Neural progenitor cell (in vitro differentiated cells): Measurements from ENCODE around the gene SGSM1. TPM values are rescaled to one million over a fixed set of nuclear protein-coding genes. Genes with fewer than 3 reads are reported as not detected.

Source experiments
- DNase-seq: peaks from one replicate; pipeline ENCODE4 v3.0.0-alpha.2; 2016; ENCODE audit warnings: low spot score
- H2AFZ ChIP-seq: fragments of 200-600 bp; sonication (generic); replicated peaks from 2 replicates; pipeline ENCODE4 v1.6.1; 2016; ENCODE audit warnings: antibody characterized with exemption
- H3F3A ChIP-seq: fragments of 200-600 bp; sonication (generic); 2 replicates; pipeline ENCODE4 v1.6.1; 2016; ENCODE audit warnings: antibody characterized with exemption, low read depth
- H3K27ac ChIP-seq: fragments of 200-600 bp; sonication (generic); 2 replicates; pipeline ENCODE4 v1.5.1; 2016; ENCODE audit warnings: mild to moderate bottlenecking
- H3K27me3 ChIP-seq: fragments of 200-600 bp; sonication (generic); 2 replicates; pipeline ENCODE4 v1.6.1; 2016; ENCODE audit warnings: mild to moderate bottlenecking, moderate library complexity
- H3K36me3 ChIP-seq: fragments of 200-600 bp; sonication (generic); 2 replicates; pipeline ENCODE4 v1.5.1; 2016
- H3K4me1 ChIP-seq: fragments of 200-600 bp; sonication (generic); 2 replicates; pipeline ENCODE4 v1.6.1; 2016; ENCODE audit warnings: mixed run types
- H3K4me2 ChIP-seq: fragments of 200-600 bp; sonication (generic); 2 replicates; pipeline ENCODE4 v1.6.1; 2016
- H3K4me3 ChIP-seq: fragments of 200-600 bp; sonication (generic); 2 replicates; pipeline ENCODE4 v1.5.1; 2016
- H3K79me2 ChIP-seq: fragments of 200-600 bp; sonication (generic); 2 replicates; pipeline ENCODE4 v1.6.1; 2016; ENCODE audit warnings: low read depth
- H3K9ac ChIP-seq: fragments of 200-600 bp; sonication (generic); 2 replicates; pipeline ENCODE4 v1.6.1; 2016
- H3K9me3 ChIP-seq: fragments of 200-600 bp; sonication (generic); 2 replicates; pipeline ENCODE4 v1.5.1; 2016; ENCODE audit warnings: low read depth
- H4K20me1 ChIP-seq: fragments of 200-600 bp; sonication (generic); 2 replicates; pipeline ENCODE4 v1.6.1; 2016; ENCODE audit warnings: low read depth
- H3K27ac Mint-ChIP-seq: 3 replicates; pipeline ENCODE4 v1.8.0; 2021; ENCODE audit warnings: mixed read lengths
- H3K27me3 Mint-ChIP-seq: 2 replicates; pipeline ENCODE4 v1.8.0; 2022; ENCODE audit warnings: low read depth, mild to moderate bottlenecking, inconsistent platforms, moderate library complexity, mixed read lengths; ENCODE audit not compliant: insufficient read depth
- H3K36me3 Mint-ChIP-seq: 3 replicates; pipeline ENCODE4 v1.8.0; 2021; ENCODE audit warnings: mixed read lengths
- H3K4me1 Mint-ChIP-seq: 3 replicates; pipeline ENCODE4 v1.8.0; 2021; ENCODE audit warnings: mixed read lengths
- H3K4me3 Mint-ChIP-seq: 3 replicates; pipeline ENCODE4 v1.8.0; 2021; ENCODE audit warnings: mild to moderate bottlenecking, moderate library complexity, mixed read lengths
- H3K9me3 Mint-ChIP-seq: 3 replicates; pipeline ENCODE4 v1.8.0; 2020; ENCODE audit warnings: mixed read lengths
- CTCF ChIP-seq: fragments of 200-600 bp; sonication (generic); IDR thresholded peaks from 2 replicates; pipeline ENCODE4 v1.5.1; 2017; ENCODE audit warnings: antibody characterized with exemption, mild to moderate bottlenecking
- EZH2 ChIP-seq: fragments of 200-600 bp; sonication (generic); IDR thresholded peaks from 2 replicates; pipeline ENCODE4 v1.6.1; 2017; ENCODE audit warnings: antibody characterized with exemption, mild to moderate bottlenecking, moderate library complexity
- EZH2phosphoT487 ChIP-seq: fragments of 200-600 bp; sonication (generic); IDR thresholded peaks from 2 replicates; pipeline ENCODE4 v1.6.1; 2017; ENCODE audit warnings: antibody characterized with exemption
- total RNA-seq: library from RNA; depleted of rRNA; stranded (reverse); fragments of >200 nt; gene quantifications from 2 replicates; pipeline ENCODE4 v1.2.3, GENCODE V29; 2015; ENCODE audit warnings: low replicate concordance

SGSM1 gene
- total RNA-seq, 1 donor from 2014 or later: 1.1 TPM

DNA sequence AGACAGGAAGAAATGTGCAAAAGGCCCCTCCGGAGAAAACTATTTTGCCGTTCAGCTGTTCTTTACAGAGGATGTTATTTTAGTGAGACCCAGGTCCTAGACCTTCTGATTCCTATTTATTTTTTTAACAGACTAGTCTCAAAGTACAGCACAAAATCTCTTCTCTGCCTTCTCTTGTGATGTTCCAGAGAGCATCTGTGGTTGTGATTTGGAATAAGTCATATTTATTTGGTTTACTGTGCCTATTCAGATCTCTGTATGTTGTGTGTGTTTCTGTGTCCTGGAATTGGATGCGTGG is 120.4 kb downstream of the SGSM1 start:
- Mint-ChIP-seq H3K4me1 (no peaks in the 10 kb centered on the region), H3K36me3 (peaks cover 3% of the 10 kb centered on the region), H3K27me3 (peaks cover 9% of the 10 kb centered on the region), H3K27ac (no peak overlapping the region), H3K9me3 (peaks cover 3% of the 10 kb centered on the region), H3K4me3 (no peak overlapping the region)
- Histone ChIP-seq H3K4me2 (no peak overlapping the region), H4K20me1 (no peaks in the 10 kb centered on the region), H3K4me3 (no peak overlapping the region), H3K27me3 (no peaks in the 10 kb centered on the region), H3K36me3 (no peaks in the 10 kb centered on the region), H3K9me3 (no peaks in the 10 kb centered on the region), H3K79me2 (no peaks in the 10 kb centered on the region), H3K4me1 (no peaks in the 10 kb centered on the region), H3K27ac (no peak overlapping the region), H3K9ac (no peak overlapping the region), H2AFZ (peak overlapping the region; percentile 90), H3F3A (no peaks in the 10 kb centered on the region)
- no peak for DNase-seq
- no peak for TF ChIP-seq CTCF
- TF ChIP-seq EZH2phosphoT487: no peak
- TF ChIP-seq EZH2: no peak

GRCh38 chr22:24926849-24927579 is 121.0 kb downstream of the SGSM1 start:
- no peak overlapping the region for H3K9ac ChIP-seq
- peaks cover 3% of the 10 kb centered on the region for H3K9me3 Mint-ChIP-seq
- H3K36me3 ChIP-seq: no peaks in the 10 kb centered on the region
- H3K4me1 ChIP-seq: no peaks in the 10 kb centered on the region
- H3K4me3 Mint-ChIP-seq: no peak overlapping the region
- H3K4me1 Mint-ChIP-seq: no peaks in the 10 kb centered on the region
- no peaks in the 10 kb centered on the region for H3K27me3 ChIP-seq
- H3K4me3 ChIP-seq: no peak overlapping the region
- H3K4me2 ChIP-seq: no peak overlapping the region
- no peak overlapping the region for H3K27ac ChIP-seq
- no peak overlapping the region for H2AFZ ChIP-seq
- TF ChIP-seq CTCF (no peak), EZH2 (no peak), EZH2phosphoT487 (no peak)
- H3F3A ChIP-seq: no peaks in the 10 kb centered on the region
- DNase-seq: no peak
- no peaks in the 10 kb centered on the region for H3K9me3 ChIP-seq
- no peak overlapping the region for H3K27ac Mint-ChIP-seq
- no peaks in the 10 kb centered on the region for H3K79me2 ChIP-seq
- peaks cover 3% of the 10 kb centered on the region for H3K36me3 Mint-ChIP-seq
- peaks cover 9% of the 10 kb centered on the region for H3K27me3 Mint-ChIP-seq
- H4K20me1 ChIP-seq: no peaks in the 10 kb centered on the region

- no peak overlapping the region for H3K9ac ChIP-seq
- no peaks in the 10 kb centered on the region for H4K20me1 ChIP-seq
- no peaks in the 10 kb centered on the region for H3K27me3 ChIP-seq
- no peaks in the 10 kb centered on the region for H3K79me2 ChIP-seq
- H3K4me1 ChIP-seq: no peaks in the 10 kb centered on the region
- Mint-ChIP-seq H3K9me3 (peaks cover 3% of the 10 kb centered on the region), H3K4me1 (peaks cover 2% of the 10 kb centered on the region), H3K36me3 (peaks cover 3% of the 10 kb centered on the region), H3K27ac (no peak overlapping the region), H3K4me3 (no peak overlapping the region), H3K27me3 (peaks cover 9% of the 10 kb centered on the region)
- H3K36me3 ChIP-seq: no peaks in the 10 kb centered on the region
- H2AFZ ChIP-seq: no peak overlapping the region
- no peak overlapping the region for H3K27ac ChIP-seq
- H3K4me3 ChIP-seq: no peak overlapping the region
- H3K4me2 ChIP-seq: no peak overlapping the region
- TF ChIP-seq EZH2: no peak
- no peak for TF ChIP-seq CTCF
- no peak for TF ChIP-seq EZH2phosphoT487
- DNase-seq: no peak
- H3F3A ChIP-seq: no peaks in the 10 kb centered on the region
- no peaks in the 10 kb centered on the region for H3K9me3 ChIP-seq
Observed at GRCh38 chr22:24928322-24928721, 122.3 kb downstream of the SGSM1 start.
